ENCODE measurements around the gene NUTF2. TPM values are rescaled to one million over a fixed set of nuclear protein-coding genes. Genes with fewer than 3 reads are reported as not detected.

The NUTF2 gene
- total and polyA plus RNA-seq, 2 of the 8 experiments (the other 6 are each of a cell fraction or from before 2014, with no cell fraction given), result 219 to 377 TPM

DNA sequence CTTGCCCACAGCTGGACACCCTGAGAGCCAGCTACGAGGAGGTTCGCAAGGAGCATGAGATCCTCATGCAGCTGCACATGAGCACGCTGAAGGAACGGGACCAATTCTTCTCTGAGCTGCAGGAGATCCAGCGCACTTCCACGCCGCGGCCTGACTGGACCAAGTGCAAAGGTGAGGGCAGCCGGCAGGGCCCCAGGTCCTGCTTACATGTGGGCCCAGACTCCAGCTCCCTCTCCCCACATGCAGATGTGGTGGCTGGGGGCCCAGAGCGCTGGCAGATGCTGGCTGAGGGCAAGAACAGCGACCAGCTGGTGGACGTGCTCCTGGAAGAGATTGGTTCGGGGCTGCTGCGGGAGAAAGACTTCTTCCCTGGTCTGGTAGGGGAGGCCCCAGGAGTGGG is 20.8 kb upstream of the NUTF2 start (continued):
- TF ChIP-seq KDM1A (IDR thresholded peaks at IDR 0.05; ENCODE audit: borderline replicate concordance, low read length) (no peak), TCF12 (IDR thresholded peaks at IDR 0.05; ENCODE audit: low read depth, low read length) (no peak), BCL11A (IDR thresholded peaks at IDR 0.05; ENCODE audit: low read depth in 2 of 2, low read length in 2 of 2) (no peak), EZH2 (IDR thresholded peaks at IDR 0.05; ENCODE audit: low read depth, low read length, severe bottlenecking) (no peak)
- TF ChIP-seq, protein P1, sequence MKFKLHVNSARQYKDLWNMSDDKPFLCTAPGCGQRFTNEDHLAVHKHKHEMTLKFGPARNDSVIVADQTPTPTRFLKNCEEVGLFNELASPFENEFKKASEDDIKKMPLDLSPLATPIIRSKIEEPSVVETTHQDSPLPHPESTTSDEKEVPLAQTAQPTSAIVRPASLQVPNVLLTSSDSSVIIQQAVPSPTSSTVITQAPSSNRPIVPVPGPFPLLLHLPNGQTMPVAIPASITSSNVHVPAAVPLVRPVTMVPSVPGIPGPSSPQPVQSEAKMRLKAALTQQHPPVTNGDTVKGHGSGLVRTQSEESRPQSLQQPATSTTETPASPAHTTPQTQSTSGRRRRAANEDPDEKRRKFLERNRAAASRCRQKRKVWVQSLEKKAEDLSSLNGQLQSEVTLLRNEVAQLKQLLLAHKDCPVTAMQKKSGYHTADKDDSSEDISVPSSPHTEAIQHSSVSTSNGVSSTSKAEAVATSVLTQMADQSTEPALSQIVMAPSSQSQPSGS (IDR thresholded peaks at IDR 0.05; ENCODE audit: low read length), result no peak
